Right renal cortex interstitium (tissue), 3 donors: ENCODE data around the gene COL4A4. TPM values are rescaled to one million over a fixed set of nuclear protein-coding genes. Genes with fewer than 3 reads are reported as not detected.
"Not testable (repeated sequence)": the region's sequence is repeated elsewhere in the genome, so short reads cannot be mapped to it uniquely, and the experiment has no call there.

Source experiments
- DNase-seq, 3 donors: peaks; one replicate each; pipeline ENCODE4 v3.0.0-alpha.2; 2013; ENCODE audit warnings: low read depth in 3 of 3, low spot score in 2 of 3
- polyA plus RNA-seq, 3 donors: library from polyadenylated mRNA; unstranded; fragments of 120-200 nt; gene quantifications; one replicate each; pipeline ENCODE4 v1.2.1, GENCODE V29; 2013; ENCODE audit not compliant: insufficient read length in 3 of 3

COL4A4 gene
- 10 to 100 TPM; 49.7 to 64.2 (median 53.8) TPM for polyA plus RNA-seq

DNA sequence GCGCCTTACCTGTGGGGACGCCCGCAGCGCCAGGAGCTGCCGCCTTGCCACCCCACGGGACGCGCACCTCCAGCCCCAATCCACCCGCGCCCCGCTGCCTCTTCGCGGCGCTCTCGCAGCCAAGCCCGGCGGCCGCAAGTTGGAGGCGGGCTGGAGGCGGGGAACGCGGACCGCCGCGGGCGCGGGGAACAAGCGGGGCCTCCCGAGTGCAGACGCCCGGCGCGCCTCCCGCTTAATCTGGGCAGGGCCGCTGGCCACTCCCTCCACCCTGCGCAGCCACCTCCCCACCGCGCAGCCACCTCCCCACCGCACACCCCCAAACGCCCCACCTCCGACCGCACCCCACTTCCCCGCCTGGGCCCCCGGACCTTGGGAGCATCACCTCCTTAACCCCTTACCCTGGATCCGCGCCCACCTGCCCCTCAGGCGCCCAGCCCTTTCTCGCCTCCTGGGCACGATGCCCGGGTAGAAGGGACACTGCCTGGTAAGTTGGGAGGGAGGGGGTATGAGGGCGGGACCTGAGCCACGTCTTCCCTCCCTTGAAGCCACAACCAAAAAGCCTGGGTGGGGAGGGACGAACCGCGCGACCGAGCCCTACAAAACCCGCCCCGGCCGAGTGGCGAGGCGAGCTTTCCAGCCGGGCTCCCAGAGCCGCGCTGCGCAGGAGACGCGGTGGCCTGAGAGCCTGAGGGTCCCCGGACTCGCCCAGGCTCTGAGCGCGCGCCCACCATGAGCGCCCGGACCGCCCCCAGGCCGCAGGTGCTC, at the start of gene COL4A4, which contains the start of gene COL4A3:
TSS of gene COL4A4 (minus strand) at position 208 of the 765 bp plus-strand sequence. CDS start 16,722 bp downstream, outside the sequence.
TSS of gene COL4A3 (plus strand) at position 627 of the 765 bp plus-strand sequence. CDS start at position 730, 103 bp downstream.
- DNase-seq, result no peak

DNA sequence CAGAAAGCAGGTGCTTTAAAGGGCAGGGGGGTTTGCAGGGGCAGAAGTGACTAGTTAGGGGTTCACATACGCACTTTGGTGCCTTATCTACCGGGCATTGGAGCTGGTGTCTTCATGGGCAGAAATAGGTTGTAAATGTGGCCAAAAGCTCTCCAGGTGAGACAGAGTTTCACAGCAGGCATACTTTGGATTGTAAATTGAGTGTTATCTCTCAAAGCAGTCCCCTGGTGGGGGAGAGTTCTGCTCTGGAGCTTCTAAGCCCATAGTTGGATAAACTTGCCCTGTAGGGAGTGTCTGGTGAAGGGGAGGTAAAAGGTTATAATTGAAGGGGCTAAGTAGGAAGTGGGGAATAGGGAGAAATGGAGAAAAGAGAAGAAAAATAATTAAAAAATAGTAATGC, 43.6 kb upstream of the COL4A4 start:
- no peak for DNase-seq

DNA sequence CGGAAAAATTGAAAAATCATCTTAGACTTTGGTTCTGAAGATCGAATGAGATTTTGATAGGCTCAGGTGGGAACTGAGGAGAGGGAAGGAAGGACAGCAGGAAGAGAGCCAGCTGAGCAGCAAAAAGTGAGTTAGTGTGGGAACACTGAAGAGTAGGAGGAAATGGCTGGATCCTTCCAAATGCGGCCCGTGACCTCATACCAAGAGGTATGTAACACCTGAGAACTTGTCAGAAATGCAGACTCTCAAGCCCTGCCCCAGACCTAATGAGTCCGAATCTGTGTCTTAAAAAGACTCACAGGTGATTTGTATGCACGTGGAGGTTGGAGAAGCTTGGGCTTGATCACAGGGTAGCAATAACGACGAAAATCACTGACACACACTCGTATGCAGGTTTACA, 42.4 kb upstream of the COL4A4 start:
- no peak for DNase-seq

DNA sequence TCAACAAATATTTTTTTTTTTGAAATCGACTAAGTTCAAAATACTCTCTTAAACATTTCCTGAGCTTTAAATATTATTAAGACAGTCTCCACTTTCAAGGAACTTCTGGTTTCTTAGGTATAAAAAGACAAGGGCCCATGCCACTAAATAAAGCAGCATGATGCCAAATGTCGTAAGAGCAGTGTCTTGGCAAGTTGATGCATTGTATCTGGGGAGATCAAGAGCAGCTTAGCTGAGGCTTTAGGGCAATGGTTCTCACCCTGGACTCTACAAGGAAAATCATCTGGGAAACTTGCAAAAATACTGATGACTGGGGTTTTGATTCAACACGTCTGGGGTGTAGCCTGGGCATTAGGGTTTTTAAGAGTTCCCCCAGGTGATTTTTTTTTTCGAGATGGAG, 41.7 kb upstream of the COL4A4 start:
- DNase-seq, result no peak

DNA sequence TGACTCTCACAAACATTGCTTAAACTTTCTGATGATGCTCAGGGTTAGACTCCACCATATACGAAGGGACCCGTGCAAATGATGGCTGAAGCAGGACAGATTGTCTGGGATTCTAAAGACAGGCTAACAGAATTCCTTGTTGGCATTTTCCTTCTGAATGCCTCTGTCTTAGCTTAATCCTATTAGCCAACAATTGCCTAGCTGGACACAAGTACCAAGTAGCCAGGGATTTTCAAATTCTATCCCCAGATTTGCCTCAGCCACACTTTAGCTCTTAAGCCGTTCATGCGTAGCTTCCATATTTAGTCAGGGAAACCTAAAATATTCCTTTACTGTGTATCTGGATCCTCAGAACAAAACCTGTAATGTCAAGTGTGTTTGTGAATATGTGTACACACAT, 40.4 kb upstream of the COL4A4 start:
- no peak for DNase-seq

DNA sequence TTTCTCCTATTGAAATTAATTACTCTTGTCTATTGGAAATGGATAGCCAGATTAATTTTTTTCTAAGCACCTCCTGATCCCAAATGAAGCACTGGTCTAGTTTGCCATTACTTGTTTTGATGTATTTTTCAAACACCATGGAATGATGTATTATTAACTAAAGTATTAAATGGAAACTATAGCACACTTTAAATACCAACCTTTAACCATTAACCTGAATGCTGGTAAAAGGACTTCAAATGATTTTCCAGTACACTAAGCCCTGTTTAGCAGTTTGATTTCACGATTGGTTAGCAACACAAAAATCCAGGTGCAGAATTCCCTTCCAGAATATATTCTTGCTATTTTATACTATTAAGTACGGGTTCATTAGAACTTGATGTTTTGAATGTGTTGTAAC, 37.8 kb upstream of the COL4A4 start:
- DNase-seq, result no peak

DNA sequence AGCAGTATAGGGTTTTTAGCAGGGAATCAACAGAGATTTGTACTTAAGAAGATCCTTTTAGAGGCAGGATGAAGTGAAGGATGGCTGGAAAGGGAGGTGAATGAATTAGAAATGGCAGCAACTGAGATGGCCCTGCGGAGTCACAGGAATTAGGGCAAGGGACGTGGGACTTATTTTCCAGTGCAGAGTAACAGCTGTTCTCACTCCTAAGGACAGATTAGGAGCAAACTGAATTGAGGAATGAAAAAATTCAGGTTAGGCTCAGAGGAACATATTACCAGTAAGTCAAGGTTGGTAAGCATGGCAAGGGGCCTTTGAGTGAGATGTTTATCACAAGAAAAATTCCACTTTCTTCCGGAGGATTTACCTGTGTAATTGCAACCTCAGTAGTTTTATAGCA, 34.9 kb upstream of the COL4A4 start:
- no peak for DNase-seq

DNA sequence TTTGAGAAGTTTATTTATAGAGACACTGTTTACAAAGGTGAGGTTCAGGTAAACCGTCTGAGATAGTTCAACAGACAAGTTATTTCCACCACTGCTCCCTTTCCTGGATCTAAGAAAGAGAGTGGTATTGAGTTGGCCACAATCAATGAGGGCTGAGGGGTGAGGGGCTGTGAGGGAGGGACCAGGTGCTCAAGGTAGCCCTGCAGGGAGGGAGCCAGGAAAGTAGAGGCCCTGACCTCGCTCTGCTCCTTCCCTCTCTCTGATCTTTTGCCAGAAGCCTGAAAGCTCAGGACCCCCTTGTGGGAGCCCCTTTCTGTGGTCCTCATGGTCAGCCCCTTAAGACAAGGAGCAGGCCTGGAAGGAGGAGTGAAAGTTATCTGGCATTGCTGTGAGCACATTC, 30.2 kb upstream of the COL4A4 start:
- DNase-seq, result no peak

DNA sequence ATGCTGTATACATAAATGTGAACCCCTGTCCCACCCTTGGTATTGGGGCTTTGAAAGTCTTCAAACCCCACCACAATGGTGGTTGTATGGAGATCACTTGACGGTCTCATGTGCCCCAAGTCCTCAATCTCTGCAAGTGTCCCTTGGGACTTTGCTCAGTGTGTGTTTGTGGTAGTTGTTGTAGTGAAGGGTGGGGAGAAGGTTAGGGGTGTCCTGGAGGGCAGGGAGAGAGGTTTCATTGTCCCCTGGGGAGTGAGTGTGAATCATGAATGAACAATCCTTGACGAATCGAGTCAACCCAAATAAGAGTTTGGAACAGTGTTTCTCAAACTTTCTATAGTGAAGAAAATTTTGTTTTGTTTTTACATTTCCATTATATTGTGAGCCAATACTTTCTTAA, 28.5 kb upstream of the COL4A4 start:
- no peak for DNase-seq

DNA sequence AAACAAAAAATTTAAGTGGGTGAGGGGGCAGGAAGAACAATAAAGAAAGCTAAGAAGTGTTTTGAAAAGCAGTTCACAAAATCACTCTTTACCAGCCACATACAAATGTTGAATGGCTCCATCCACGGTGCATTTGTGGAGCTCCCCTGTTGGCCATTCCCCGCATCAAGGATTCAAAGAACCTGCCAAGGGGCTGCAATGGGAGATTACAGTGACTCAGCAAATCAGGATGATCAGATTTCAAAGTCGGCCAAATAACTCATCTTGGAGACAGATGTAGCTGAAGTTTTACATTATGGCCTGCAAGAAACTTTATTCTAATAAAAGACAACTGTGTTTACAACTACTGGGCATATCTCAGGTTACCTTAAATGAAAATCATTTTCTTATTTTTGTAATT, 27.4 kb upstream of the COL4A4 start:
- DNase-seq, result no peak

DNA sequence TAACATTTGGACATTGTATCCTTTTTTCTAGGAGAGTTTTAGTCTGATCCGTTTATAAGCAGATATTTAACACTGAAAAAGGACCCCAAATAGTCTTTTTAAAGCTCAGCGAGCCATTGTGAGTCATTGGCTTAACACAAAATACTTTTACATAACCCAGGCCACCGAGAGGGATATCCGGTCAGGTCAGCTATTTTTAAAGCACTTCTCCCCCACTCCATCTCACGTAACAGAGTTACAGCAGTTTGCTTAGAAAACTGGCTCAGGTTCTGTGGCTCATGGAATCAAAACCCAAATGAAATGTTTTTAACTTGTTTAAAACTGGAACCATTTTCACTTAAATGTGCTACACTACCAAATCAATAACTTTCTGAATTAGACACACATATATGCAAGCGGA, 24.3 kb upstream of the COL4A4 start:
- no peak for DNase-seq

DNA sequence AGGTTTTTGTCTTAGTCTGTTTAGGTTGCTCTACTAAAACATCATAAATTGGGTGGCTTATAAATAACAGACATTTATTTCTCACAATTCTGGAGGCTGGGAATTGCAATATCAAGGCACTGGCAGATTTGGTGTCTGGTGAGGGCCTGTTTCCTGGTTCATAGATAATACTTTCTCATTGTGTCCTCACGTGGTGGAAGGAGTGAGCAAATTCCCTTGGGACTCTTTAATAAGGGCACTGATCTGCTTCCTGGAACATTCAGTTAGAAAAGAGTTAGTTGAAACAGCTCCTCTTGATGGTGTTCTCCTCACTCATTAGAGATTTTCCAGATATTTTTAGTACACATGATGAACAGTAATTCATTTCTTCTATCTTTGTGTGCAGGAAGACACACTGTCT, 22.7 kb upstream of the COL4A4 start:
- no peak for DNase-seq

DNA sequence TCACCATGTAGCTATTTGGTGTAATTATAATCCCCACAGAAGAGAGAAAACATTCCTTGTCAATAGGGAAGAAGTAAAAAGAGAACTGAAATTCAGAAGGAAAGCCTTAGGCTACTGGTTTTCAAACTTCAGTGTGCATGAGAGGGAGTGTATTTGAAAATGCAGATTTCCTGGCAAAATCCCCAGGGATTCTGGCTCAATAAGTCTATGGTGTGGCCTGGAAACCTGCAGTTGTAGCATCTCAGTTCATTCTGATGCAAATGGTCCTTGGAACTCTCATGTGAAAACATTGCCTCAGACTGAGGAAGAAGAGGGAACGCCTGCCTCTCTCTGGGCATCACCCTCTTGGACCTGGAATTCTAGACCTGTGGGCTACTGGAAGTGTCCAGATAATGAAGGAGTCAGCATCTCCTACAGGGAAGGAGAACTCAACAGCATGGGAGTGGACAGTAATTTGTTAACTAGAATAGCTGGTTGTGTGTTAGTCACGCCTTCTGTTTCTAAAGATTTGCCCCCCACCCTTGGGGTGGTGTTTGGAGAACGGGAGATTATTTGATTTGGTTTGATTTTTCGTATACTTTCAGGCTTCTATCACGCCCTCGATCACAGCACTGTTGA, 21.7 kb upstream of the COL4A4 start:
- DNase-seq, result no peak

DNA sequence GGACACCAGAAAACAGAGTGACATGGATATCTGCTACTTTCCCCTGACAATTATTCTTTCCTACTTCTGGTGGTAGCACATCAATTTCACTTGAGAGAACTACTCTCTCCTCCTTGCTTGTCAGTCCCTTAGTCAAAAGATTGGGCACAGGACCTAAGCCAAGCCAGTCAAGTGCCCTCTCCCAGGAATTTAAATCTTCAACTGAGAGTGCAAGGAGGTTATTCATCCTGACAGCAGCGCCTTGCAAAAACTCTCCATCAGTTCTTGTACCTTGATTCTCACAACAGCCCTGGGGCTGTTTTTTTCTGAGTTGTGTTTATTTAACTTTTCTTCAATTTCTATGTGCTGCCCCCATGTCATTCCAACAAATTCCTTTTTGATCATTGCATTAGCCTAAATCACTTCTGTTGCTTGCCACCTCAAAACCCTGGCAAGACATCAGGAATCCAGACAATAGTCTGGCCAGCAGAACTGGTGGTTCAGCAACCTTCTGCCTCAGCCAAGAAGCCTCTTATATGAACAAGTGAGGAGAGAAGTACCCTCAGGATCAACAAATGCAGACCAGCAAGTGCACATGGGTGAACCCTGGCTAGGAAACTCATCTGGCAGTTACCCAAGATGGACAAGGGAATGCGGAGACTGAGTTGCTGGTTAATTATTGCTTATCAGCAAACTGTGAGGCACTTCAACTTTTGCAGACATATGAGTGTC, 19.8 kb upstream of the COL4A4 start:
- DNase-seq, result no peak

DNA sequence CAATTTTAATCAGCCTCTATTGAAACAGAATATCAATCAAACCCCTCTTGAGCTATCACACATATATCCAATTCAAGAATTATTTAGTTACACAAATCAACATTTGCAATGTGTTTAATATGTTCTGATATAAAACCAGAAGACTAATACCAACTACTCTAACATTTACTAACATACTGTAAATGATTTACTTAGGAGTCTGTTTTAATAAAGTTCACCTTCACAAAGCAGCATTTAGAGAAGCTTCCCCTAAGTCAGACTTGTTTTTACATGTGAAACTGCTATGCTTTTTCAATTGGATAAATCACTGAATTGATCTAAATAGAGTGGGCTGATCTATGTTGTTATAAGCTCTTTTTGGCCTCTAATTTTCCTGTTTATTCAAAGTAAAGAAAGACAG, 18.8 kb upstream of the COL4A4 start:
- no peak for DNase-seq

DNA sequence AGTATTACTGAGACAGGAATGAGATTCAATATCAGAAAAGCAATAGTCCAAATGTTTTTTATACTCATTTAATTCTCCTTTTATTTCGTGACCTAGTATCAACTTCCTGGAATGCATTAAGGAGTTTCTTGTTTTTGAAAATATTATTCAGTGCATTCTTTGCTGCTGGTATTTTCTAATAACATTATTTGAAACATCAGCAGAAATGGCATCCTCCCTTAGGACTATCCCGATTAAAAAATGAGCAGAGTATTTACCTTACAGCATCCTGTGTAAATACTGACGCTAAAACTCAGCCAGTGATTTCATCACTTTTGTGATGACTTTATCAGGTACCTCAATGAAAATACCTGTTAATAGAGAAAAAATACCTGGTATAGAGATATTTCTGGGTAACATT, 16.8 kb upstream of the COL4A4 start:
- no peak for DNase-seq

DNA sequence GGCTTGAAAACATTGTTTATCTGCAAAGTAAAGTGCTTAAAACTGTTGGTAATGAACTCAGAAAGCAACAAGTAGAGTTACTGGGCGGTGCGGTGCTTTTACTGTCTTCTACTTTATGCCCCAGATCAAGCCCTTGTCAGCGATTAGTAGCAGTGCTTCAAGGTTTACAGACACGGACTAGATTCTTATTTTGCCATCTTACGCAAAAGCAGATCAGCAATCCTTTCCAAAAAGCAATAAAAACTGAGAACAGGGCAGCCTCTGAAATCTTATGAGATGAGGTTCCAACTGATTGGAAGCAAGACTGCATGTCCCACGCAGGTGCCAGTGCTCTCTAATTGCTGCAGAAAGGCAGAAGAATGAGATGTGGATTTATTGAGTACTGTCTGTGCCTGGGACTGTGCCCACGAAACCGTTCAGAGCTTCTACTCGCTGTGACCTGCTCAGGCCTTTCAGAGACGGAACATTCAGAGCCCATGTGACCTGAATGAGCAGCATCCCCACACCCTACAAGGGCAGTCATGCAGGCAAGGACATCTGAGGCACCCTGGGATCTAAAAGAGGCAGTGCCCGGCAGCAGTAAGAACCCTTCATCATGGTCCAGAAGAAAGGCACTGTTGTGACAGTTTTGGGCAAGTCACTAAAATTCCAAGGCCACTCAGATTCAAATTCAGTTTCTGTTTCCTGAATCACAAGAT, 16.1 kb upstream of the COL4A4 start:
- no peak for DNase-seq

DNA sequence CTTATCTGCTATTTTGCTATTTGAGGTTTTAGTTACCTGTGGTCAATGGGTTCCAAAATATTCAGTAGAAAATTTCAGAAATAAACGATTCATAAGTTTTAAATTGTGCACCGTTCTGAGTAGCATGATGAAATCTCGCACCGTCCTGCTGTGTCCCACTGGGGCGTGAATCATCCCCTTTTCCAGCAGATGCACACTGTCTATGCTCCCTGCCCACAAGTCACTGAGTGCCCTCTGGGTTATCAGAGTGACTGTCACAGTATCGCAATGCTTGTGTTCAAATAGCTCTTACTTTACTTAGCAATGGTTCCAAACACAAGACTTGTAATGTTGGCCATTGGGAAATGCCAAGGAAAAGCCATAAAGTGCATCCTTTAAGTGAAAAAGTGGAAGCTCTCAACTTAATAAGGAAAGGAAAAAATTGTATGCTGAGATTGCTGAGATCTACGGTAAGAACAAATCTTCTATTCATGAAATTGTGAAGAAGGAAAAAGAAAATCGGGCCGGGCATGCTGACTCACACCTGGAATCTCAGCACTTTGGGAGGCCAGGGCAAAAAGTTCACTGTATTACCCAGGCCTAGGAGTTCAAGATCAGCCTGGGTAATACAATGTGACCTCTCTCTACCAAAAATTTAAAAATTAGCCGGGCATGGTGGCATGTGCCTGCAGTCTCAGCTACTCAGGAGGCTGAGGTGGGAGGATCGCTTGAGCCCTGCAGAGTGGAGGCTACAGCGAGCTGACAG, 13.8 kb upstream of the COL4A4 start:
- no peak for DNase-seq

DNA sequence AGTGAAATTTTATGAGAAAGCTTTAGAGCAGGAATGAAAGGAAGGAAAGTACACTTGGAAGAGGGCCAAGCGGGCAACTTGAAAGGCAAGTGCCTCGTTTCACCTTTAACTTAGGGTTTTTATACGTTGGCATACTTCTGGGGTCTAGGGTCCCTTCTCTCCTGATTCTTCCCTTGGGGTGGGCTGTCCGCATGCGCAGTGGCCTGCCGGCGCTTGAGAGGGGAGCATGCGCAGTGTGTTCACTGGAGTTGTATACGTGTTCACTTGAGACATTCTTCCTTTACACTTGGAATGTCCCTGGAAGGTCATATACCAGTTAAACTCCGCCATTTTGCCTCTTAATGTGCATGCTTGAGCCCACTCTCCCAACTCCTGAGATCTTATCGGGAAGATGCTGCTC, 7.8 kb upstream of the COL4A4 start:
- not testable (repeated sequence) for DNase-seq

DNA sequence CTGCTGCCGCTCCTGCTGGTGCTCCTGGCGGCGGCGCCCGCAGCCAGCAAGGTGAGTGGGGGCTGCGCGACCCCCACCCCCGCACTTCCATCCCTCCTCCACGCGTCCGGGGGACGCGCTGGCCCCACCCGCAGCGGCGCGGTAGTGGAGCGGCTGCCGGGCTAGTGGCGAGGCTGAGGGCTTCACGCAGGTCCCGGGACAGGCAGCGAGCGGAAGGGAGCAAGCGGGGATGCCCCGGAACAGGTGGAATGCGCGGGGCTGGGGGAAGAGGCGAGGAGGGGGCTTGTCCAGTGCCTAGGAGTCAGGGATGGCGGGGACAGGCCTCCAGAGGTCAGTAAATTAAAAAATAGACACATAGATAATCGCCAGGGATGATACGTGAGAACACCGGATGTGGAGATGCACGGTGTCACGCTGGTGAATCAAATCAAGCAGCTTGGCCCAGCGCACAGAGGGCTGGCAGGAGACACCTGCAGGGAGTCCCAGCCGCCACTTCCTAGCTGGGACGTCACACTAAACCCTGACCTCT, 822 bp upstream of the COL4A4 start:
- no peak for DNase-seq
